Breast epithelium (tissue), 4 donors: ENCODE data around the gene RGS21. TPM values are rescaled to one million over a fixed set of nuclear protein-coding genes. Genes with fewer than 3 reads are reported as not detected.

Source experiments
- DNase-seq, 2 donors: peaks; one replicate each; pipeline ENCODE4 v3.0.0-alpha.2; 2019; ENCODE audit warnings: low spot score in 2 of 2
- H3K27ac ChIP-seq, 2 donors: fragments of 200-600 bp; sonication (generic) in 1 of 2; one replicate each; pipeline ENCODE4 v1.5.1; 2016 to 2019; ENCODE audit warnings: mild to moderate bottlenecking in 1 of 2
- H3K27me3 ChIP-seq, 2 donors: fragments of 200-600 bp; sonication (generic) in 1 of 2; one replicate each; pipeline versions ENCODE4 v1.5.1 to v1.6.0; 2017 to 2019; ENCODE audit warnings: control low read depth in 1 of 2, mild to moderate bottlenecking in 1 of 2
- H3K36me3 ChIP-seq: fragments of 200-600 bp; one replicate; pipeline ENCODE4 v1.5.1; 2019
- H3K4me1 ChIP-seq, 2 donors: fragments of 200-600 bp; sonication (generic); one replicate each; pipeline ENCODE4 v1.5.1; 2016 to 2019; ENCODE audit warnings: control low read depth in 1 of 2
- H3K4me3 ChIP-seq, 3 donors: fragments of 200-600 bp; sonication (generic); 1 replicate in 2 of 3; 2 replicates in 1 of 3; pipeline ENCODE4 v1.5.1; 2016 to 2019; ENCODE audit warnings: mild to moderate bottlenecking in 3 of 3, moderate library complexity in 2 of 3
- H3K9me3 ChIP-seq, 2 donors: fragments of 200-600 bp; sonication (generic) in 1 of 2; one replicate each; pipeline ENCODE4 v1.5.1; 2016 to 2019; ENCODE audit warnings: control low read depth in 1 of 2
- CTCF ChIP-seq, 3 donors: fragments of 450-650 bp; IDR thresholded peaks; one replicate each; pipeline ENCODE4 v1.5.1; 2016 to 2017; ENCODE audit warnings: antibody characterized with exemption in 3 of 3, mild to moderate bottlenecking in 3 of 3, moderate library complexity in 3 of 3
- POLR2A ChIP-seq: fragments of 450-650 bp; IDR thresholded peaks from one replicate; pipeline ENCODE4 v1.6.1; 2016; ENCODE audit warnings: antibody characterized with exemption, mild to moderate bottlenecking, moderate library complexity
- POLR2AphosphoS5 ChIP-seq, 3 donors: sonication (generic); formaldehyde crosslinking; IDR thresholded peaks; one replicate each; pipeline ENCODE4 v1.6.1; 2017; ENCODE audit warnings: antibody characterized with exemption in 3 of 3
- intact Hi-C: fragments of 100-400 bp; cut with DNase I; formaldehyde crosslinking; loops from one replicate; pipeline ENCODE4 v1.15.1; 2023; ENCODE audit warnings: low total_unique reads
- total RNA-seq, 3 donors: library from RNA; depleted of rRNA; stranded (reverse); fragments of >200 nt; gene quantifications; one replicate each; pipeline ENCODE4 v1.1.0, GENCODE V29; 2016

RGS21 gene
- not detected for total RNA-seq

GRCh38 chr1:192316942-192317450 is at the start of gene RGS21:
Gene RGS21 (plus strand): TSS chr1:192316992. CDS start chr1:192343037, 26,045 bp downstream.
- H3K36me3 ChIP-seq = no peaks in the 10 kb centered on the region
- no peaks in the 10 kb centered on the region for H3K4me1 ChIP-seq
- TF ChIP-seq CTCF (IDR thresholded peaks at IDR 0.05) (no peak), POLR2AphosphoS5 (IDR thresholded peaks at IDR 0.05) (no peak), POLR2A (no peak)
- no peak for DNase-seq
- no peaks in the 10 kb centered on the region for H3K9me3 ChIP-seq
- no peaks in the 10 kb centered on the region for H3K27me3 ChIP-seq
- no peak within 1 kb of the TSS for H3K4me3 ChIP-seq
- H3K27ac ChIP-seq = no peak within 1 kb of the TSS
- intact Hi-C loops = no loop called here

DNA sequence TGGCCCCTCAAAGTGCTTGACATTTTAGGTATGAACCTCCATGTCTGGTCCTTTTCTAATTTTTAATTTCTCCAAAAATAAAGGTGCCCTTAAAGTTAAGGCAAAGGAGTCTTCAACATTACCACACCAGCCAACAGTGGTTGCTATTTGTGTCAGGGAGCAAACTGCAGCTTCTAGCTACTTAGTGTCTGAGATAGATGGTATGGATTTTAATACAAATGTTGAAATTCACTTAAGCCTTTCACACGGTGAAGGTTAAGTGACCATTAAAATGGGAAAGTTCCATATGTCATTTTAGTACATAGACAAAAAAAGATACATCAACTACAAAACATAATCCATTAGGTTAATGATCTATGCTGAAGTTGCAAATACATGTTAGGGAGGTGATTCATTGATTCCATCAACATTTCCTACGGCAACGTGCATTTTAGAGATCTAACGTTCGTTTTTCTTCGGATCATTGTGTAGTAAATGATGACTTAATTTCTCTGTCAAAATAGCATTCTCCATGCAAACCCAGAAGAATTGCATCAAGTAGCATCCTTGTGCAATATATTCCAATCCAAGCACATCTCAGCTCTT is 48.2 kb upstream of the RGS21 start:
- no peak for TF ChIP-seq POLR2A
- no peak for TF ChIP-seq CTCF (IDR thresholded peaks at IDR 0.05)
- TF ChIP-seq POLR2AphosphoS5 (IDR thresholded peaks at IDR 0.05) = no peak
- intact Hi-C loops = no loop called here
- DNase-seq = no peak
- Histone ChIP-seq H3K27ac (no peak overlapping the region), H3K4me1 (no peaks in the 10 kb centered on the region), H3K4me3 (no peak overlapping the region), H3K36me3 (no peaks in the 10 kb centered on the region), H3K27me3 (no peaks in the 10 kb centered on the region), H3K9me3 (no peaks in the 10 kb centered on the region)

DNA sequence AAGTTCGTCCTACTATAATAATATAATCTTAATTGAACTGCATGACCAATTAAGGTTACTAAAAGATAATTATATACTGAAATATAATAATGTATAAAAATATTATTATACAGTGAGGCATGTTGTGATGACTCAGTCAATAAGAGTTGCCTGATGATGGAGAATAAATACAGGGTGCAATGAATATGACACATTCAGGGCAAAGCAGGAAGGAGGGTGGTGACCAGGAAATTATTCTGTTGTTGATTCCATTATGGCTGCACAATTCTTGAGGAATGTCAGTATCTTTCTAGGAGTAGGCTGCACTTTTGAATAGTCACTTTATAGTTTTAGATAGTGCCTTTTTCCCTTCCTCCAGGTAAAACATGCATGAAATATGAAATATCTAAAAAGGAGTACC is 46.4 kb upstream of the RGS21 start:
- Histone ChIP-seq H3K4me1 (no peaks in the 10 kb centered on the region), H3K9me3 (no peaks in the 10 kb centered on the region), H3K36me3 (no peaks in the 10 kb centered on the region), H3K27ac (no peak overlapping the region), H3K4me3 (no peak overlapping the region), H3K27me3 (no peaks in the 10 kb centered on the region)
- intact Hi-C loops = no loop called here
- TF ChIP-seq CTCF (IDR thresholded peaks at IDR 0.05) = no peak
- no peak for TF ChIP-seq POLR2AphosphoS5 (IDR thresholded peaks at IDR 0.05)
- no peak for TF ChIP-seq POLR2A
- DNase-seq = no peak

- Histone ChIP-seq H3K9me3 (no peaks in the 10 kb centered on the region), H3K27ac (no peak overlapping the region), H3K27me3 (no peaks in the 10 kb centered on the region), H3K36me3 (no peaks in the 10 kb centered on the region), H3K4me3 (no peak overlapping the region), H3K4me1 (no peaks in the 10 kb centered on the region)
- intact Hi-C loops = no loop called here
- no peak for TF ChIP-seq POLR2AphosphoS5 (IDR thresholded peaks at IDR 0.05)
- no peak for TF ChIP-seq POLR2A
- no peak for TF ChIP-seq CTCF (IDR thresholded peaks at IDR 0.05)
- DNase-seq = no peak
These were observed 44.1 kb upstream of the RGS21 start for GRCh38 chr1:192272732-192273131.

DNA sequence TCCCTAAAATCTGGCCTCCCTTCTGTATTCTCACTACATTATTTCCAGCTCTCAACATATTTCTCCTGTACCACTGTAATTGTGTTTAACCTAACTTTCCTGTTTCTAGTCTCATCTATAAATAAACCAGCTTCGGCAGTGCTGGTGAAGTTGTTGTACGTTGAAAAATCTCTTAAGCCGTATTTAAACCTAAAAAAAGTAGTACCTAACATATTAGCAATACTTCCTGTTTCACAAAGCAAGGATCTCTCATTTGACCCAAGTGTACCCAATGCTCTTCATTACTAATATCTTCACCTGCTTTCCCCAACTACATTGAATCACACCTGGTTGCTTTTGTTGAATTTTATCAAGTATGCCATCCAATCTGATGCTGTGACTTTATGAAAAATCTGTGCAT is 42.2 kb upstream of the RGS21 start:
- DNase-seq = no peak
- no peaks in the 10 kb centered on the region for H3K36me3 ChIP-seq

More for the DNA sequence above, 42.2 kb upstream of the RGS21 start:
- Histone ChIP-seq H3K27me3 (no peaks in the 10 kb centered on the region), H3K4me3 (no peak overlapping the region), H3K27ac (no peak overlapping the region), H3K4me1 (no peaks in the 10 kb centered on the region), H3K9me3 (no peaks in the 10 kb centered on the region)
- intact Hi-C loops = no loop called here
- TF ChIP-seq POLR2AphosphoS5 (IDR thresholded peaks at IDR 0.05) (no peak), CTCF (IDR thresholded peaks at IDR 0.05) (no peak), POLR2A (no peak)
